DMS153 treated with DMSO at 0.1 percent for 48 hours (cell line): ENCODE data around the gene FADS6.

Source experiments
- DNase-seq: peaks from one replicate; lab custom pipeline; 2025; ENCODE audit not compliant: unreplicated experiment; lab: John Stamatoyannopoulos, UW

Gene FADS6

DNA sequence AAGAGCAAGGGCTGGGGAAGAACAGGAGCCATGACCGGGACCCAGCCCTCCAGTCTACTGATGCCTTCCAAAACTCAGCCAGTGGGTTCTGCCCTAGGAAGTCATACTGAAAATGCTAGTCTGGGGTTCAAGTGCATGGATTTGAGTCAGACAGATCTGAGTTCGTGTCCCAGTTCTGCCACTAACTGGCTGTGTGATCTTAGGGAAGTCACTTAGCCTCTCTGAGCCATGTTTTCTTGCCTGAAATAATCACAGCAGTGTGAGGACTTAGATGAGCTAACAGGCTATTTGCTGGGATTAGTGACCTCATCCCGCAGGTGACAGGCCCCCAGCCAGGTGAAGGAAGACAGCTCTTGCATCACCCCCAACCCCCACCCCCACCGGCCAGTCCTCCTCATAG lies 38.1 kb downstream of the FADS6 start:
- DNase-seq = no peak

GRCh38 chr17:74854792-74855191 lies 38.6 kb downstream of the FADS6 start:
- no peak for DNase-seq

DNA sequence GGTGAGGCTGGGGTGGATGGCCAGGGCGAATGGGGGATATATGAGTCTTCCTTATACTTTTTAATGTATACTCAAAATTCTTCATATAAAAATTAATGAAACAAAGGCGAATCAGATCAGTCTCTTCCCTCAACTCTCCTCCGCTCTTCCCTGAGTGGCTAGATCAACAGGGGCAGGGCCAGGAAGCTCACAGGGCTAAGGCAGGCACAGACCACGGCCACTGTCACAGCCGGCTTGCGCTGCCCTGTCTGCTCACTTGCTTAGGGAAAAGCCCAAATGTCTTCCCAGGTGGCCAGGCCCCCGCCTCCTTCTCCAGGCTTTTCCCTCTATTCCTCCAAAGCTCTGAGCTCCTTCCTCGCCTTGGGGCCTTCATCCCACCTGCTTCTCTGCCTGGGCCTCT lies 39.8 kb downstream of the FADS6 start:
- DNase-seq = no peak

- no peak for DNase-seq
Observed at GRCh38 chr17:74853048-74853397, 40.4 kb downstream of the FADS6 start.

DNA sequence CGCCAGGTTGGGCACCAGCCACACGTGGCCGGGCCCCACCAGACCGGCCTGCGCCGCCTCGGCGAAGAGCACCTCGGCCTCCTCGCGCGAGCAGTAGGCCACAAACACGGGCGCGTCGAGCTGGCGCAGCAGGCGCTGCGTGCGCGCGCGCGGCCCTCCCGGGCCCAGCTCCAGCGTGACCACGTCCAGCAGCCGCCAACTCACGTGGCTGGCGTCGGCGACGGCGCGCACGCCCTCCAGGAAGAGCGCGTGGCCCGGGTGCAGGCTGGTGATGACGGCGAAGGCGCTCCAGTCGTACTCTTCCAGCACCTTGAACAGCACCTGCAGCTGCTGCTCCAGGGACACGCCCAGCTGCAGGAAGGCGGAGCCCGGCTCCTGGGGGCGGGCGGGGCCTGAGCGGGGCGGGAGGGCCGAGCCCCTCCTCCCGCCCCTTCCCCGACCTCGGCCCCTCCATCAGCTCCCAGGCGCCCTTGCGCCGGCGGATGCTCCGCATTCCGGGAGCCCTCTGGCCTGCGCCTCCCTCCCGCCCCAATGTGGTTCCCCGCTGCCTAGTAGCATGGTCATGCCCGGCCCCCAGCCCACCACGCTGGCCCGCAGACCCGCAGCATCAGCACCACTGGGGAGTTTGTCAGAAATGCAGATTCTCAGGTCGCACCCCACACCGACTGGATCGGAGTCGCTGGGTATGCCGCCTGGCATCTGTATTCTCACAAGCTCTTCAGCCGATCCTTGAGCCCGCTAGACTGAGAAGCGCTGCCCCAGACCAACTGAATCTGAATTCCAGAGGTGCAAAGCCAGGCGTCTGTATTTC lies 41.0 kb downstream of the FADS6 start:
- peak; percentile 86 for DNase-seq

GRCh38 chr17:74851612-74852236 lies 41.7 kb downstream of the FADS6 start:
- peak; percentile 38 for DNase-seq

GRCh38 chr17:74850914-74851313 lies 42.5 kb downstream of the FADS6 start:
- DNase-seq = no peak

DNA sequence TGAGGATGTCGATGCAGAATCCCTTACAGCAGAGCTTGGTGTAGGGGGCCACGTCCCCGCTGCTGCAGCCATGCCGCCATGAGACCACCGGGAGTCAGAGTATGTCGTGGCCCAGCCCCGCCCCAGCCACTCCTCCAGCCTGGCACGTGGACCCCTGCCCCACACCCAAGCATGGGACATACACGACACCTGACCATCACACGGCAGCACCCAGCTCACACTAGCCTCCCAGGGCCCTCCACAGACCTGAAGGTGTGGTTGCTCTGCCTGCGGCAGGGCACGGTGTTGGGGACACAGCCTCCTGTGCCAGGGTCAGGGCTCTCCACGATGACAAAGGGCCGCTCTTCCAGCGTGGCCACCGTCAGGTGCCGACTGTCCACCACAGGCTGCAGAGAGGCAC lies 43.1 kb downstream of the FADS6 start:
- no peak for DNase-seq

DNA sequence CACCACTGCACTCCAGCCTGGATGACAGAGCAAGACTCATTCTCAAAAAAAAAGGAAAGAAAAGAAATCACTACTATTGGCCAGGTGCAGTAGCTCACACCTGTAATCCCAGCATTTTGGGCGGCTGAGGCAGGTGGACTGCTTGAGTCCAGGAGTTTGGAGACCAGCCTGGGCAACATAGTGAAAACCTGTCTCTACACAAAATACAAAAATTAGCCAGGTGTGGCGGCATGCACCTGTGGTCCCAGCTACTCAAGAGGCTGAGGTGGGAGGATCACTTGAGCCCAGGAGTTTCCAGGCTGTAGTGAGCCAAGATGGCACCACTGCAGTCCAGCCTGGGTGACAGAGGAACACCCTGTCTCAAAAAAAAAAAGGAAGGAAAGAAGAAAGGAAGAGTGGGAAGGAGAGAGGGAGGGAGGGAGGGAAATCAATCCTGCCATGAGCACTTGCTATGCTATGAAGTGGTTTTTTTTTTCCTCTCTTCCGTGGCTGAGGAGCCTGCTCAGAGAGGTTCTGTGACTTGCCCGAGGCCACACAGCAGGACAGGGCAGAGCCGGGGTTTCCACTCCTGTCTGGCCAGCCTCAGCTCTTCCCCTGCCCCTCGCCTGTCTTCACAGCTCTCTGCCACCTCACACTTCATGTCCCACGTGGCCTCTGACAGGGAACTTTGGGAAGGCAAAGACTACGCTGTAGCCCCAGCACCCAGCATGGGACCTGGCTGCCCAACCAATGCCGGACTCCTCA lies 44.6 kb downstream of the FADS6 start:
- DNase-seq = no peak

GRCh38 chr17:74846621-74847020 lies 46.8 kb downstream of the FADS6 start:
- DNase-seq = no peak

DNA sequence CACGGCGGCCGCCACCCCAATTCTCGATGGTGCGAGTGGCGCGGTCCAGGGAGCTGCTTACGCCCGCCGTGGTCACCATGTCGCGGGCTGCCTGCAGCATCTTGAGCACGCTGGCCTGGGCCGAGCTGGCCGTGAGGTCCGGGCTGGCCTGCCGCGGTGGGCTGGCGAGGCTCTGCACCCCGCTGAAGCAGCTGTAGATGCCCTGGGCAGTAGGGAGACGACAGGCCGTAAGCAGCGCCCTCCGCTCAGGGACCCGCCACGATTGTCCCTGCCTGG lies 50.1 kb downstream of the FADS6 start:
- no peak for DNase-seq

- DNase-seq = peak; percentile 42
Observed at GRCh38 chr17:74842599-74843351, 50.7 kb downstream of the FADS6 start.

GRCh38 chr17:74842146-74842598 lies 51.3 kb downstream of the FADS6 start:
- no peak for DNase-seq

GRCh38 chr17:74840989-74841666 lies 52.3 kb downstream of the FADS6 start:
- DNase-seq = no peak

DNA sequence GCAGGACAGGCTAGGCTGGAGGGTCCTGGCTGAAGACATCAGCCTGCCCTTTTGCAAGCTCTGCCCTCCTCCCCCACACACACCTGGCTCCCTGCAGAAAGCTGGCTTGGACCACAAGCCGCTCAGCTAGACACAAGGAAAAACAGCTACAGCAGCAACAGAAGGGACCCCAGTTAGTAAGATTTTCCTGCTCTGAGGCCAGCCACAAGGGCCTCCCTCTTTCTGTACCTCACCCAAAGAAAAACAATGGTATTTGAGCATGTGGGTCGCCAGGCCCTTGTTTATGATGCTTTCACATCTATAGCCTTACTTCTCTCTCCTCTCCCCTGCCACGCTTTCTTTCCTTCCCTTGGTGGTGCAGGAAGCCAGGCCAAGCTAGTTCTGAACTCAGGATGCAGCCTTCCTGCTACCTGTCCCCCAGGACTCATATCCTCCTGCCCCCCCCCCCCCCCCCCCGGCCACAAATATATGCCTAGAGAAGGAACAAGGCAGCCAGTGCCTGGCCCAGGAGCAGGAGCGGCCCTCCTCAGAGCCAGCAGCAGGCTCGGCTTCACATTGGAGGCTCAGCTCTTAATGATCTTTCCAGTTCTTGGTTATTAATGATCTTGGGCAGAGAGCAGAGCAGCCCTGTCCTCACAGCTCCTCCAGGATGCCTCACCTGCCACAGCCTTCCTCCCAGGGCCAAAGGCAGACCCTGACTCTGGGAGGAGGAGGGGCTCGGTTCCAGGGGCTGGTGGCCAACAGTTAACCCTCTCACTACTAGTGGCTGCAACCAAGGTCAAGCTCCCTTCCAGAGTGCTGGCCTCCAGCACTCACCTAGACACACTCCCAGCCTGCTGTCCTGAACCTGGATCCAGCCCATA lies 53.2 kb downstream of the FADS6 start:
- DNase-seq = no peak

- no peak for DNase-seq
Observed at GRCh38 chr17:74838274-74838673, 55.2 kb downstream of the FADS6 start.

- no peak for DNase-seq
Observed at GRCh38 chr17:74836691-74837467, 56.6 kb downstream of the FADS6 start.

DNA sequence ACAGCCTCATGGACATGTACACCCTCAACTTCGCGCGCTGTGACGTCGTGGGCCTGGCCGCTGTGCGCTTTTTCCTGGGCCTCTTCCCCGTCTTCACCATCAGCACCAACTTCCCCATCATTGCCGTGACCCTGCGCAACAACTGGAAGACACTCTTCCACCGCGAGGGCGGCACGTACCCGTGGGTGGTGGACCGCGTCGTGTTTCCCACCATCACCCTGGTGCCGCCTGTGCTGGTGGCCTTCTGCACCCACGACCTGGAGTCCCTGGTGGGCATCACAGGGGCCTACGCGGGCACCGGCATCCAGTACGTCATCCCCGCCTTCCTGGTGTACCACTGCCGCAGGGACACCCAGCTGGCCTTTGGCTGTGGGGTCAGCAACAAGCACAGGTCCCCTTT lies 57.2 kb downstream of the FADS6 start:
- DNase-seq = no peak
